ENCODE data around the gene BBX.

Gene BBX

GRCh38 chr3:107627962-107628542 lies 105.3 kb downstream of the BBX start:
- Histone ChIP-seq H3K9me3 (ENCODE audit: control insufficient read depth, insufficient read depth, low read length) (no peaks in the 10 kb centered on the region), H3K36me3 (ENCODE audit: control insufficient read depth, insufficient read depth, low read length) (no peaks in the 10 kb centered on the region), H3K27me3 (ENCODE audit: control insufficient read depth, insufficient read depth, low read length) (no peaks in the 10 kb centered on the region), H3K27ac (ENCODE audit: low read length) (no peak overlapping the region), H3K4me3 (ENCODE audit: low read length) (no peak overlapping the region), H3K4me1 (ENCODE audit: control insufficient read depth, insufficient read depth, low read length) (peaks cover 2% of the 10 kb centered on the region; the same call in 1 of the 2 replicates)
- DNase-seq (ENCODE audit: low read depth, low spot score) = no peak

GRCh38 chr3:107629566-107629965 lies 106.8 kb downstream of the BBX start:
- no peaks in the 10 kb centered on the region for H3K27me3 ChIP-seq (ENCODE audit: control insufficient read depth, insufficient read depth, low read length)
- no peaks in the 10 kb centered on the region for H3K9me3 ChIP-seq (ENCODE audit: control insufficient read depth, insufficient read depth, low read length)
- H3K36me3 ChIP-seq (ENCODE audit: control insufficient read depth, insufficient read depth, low read length) = no peaks in the 10 kb centered on the region
- no peak overlapping the region for H3K4me3 ChIP-seq (ENCODE audit: low read length)
- no peak overlapping the region for H3K27ac ChIP-seq (ENCODE audit: low read length)
- WGBS (ENCODE audit: insufficient coverage, insufficient read length) = no CpG with 5 or more reads among the region's 4 CpGs
- peaks cover 2% of the 10 kb centered on the region; the same call in 1 of the 2 replicates for H3K4me1 ChIP-seq (ENCODE audit: control insufficient read depth, insufficient read depth, low read length)
- no peak for DNase-seq (ENCODE audit: low read depth, low spot score)

GRCh38 chr3:107630779-107631178 lies 108.0 kb downstream of the BBX start:
- H3K36me3 ChIP-seq (ENCODE audit: control insufficient read depth, insufficient read depth, low read length) = no peaks in the 10 kb centered on the region

GRCh38 chr3:107632576-107632975 lies 109.8 kb downstream of the BBX start:
- Histone ChIP-seq H3K9me3 (ENCODE audit: control insufficient read depth, insufficient read depth, low read length) (no peaks in the 10 kb centered on the region), H3K27me3 (ENCODE audit: control insufficient read depth, insufficient read depth, low read length) (no peaks in the 10 kb centered on the region), H3K4me1 (ENCODE audit: control insufficient read depth, insufficient read depth, low read length) (peaks cover 2% of the 10 kb centered on the region; the same call in 1 of the 2 replicates), H3K4me3 (ENCODE audit: low read length) (no peak overlapping the region), H3K36me3 (ENCODE audit: control insufficient read depth, insufficient read depth, low read length) (no peaks in the 10 kb centered on the region), H3K27ac (ENCODE audit: low read length) (no peak overlapping the region)
- no CpG with 5 or more reads among the region's 2 CpGs for WGBS (ENCODE audit: insufficient coverage, insufficient read length)
- DNase-seq (ENCODE audit: low read depth, low spot score) = no peak

More at GRCh38 chr3:107630779-107631178, 108.0 kb downstream of the BBX start:
- Histone ChIP-seq H3K4me1 (ENCODE audit: control insufficient read depth, insufficient read depth, low read length) (peaks cover 2% of the 10 kb centered on the region; the same call in 1 of the 2 replicates), H3K9me3 (ENCODE audit: control insufficient read depth, insufficient read depth, low read length) (no peaks in the 10 kb centered on the region), H3K4me3 (ENCODE audit: low read length) (no peak overlapping the region), H3K27me3 (ENCODE audit: control insufficient read depth, insufficient read depth, low read length) (no peaks in the 10 kb centered on the region), H3K27ac (ENCODE audit: low read length) (no peak overlapping the region)
- DNase-seq (ENCODE audit: low read depth, low spot score) = no peak

GRCh38 chr3:107633327-107634098 lies 110.8 kb downstream of the BBX start:
- H3K4me1 ChIP-seq (ENCODE audit: control insufficient read depth, insufficient read depth, low read length) = peaks cover 2% of the 10 kb centered on the region; the same call in 1 of the 2 replicates
- no peaks in the 10 kb centered on the region for H3K36me3 ChIP-seq (ENCODE audit: control insufficient read depth, insufficient read depth, low read length)
- H3K4me3 ChIP-seq (ENCODE audit: low read length) = no peak overlapping the region
- H3K9me3 ChIP-seq (ENCODE audit: control insufficient read depth, insufficient read depth, low read length) = no peaks in the 10 kb centered on the region
- H3K27ac ChIP-seq (ENCODE audit: low read length) = no peak overlapping the region
- no peak for DNase-seq (ENCODE audit: low read depth, low spot score)
- WGBS (ENCODE audit: insufficient coverage, insufficient read length) = no CpG with 5 or more reads among the region's 3 CpGs
- no peaks in the 10 kb centered on the region for H3K27me3 ChIP-seq (ENCODE audit: control insufficient read depth, insufficient read depth, low read length)

- Histone ChIP-seq H3K4me1 (ENCODE audit: control insufficient read depth, insufficient read depth, low read length) (peaks cover 2% of the 10 kb centered on the region; the same call in 1 of the 2 replicates), H3K36me3 (ENCODE audit: control insufficient read depth, insufficient read depth, low read length) (no peaks in the 10 kb centered on the region), H3K9me3 (ENCODE audit: control insufficient read depth, insufficient read depth, low read length) (no peaks in the 10 kb centered on the region), H3K27me3 (ENCODE audit: control insufficient read depth, insufficient read depth, low read length) (no peaks in the 10 kb centered on the region), H3K27ac (ENCODE audit: low read length) (no peak overlapping the region), H3K4me3 (ENCODE audit: low read length) (no peak overlapping the region)
- WGBS (ENCODE audit: insufficient coverage, insufficient read length) = no CpG with 5 or more reads among the region's 3 CpGs
- DNase-seq (ENCODE audit: low read depth, low spot score) = no peak
Observed at GRCh38 chr3:107634099-107634489, 111.3 kb downstream of the BBX start.

- Histone ChIP-seq H3K4me1 (ENCODE audit: control insufficient read depth, insufficient read depth, low read length) (no peaks in the 10 kb centered on the region), H3K4me3 (ENCODE audit: low read length) (no peak overlapping the region), H3K27ac (ENCODE audit: low read length) (no peak overlapping the region), H3K27me3 (ENCODE audit: control insufficient read depth, insufficient read depth, low read length) (no peaks in the 10 kb centered on the region), H3K36me3 (ENCODE audit: control insufficient read depth, insufficient read depth, low read length) (no peaks in the 10 kb centered on the region), H3K9me3 (ENCODE audit: control insufficient read depth, insufficient read depth, low read length) (no peaks in the 10 kb centered on the region)
- no peak for DNase-seq (ENCODE audit: low read depth, low spot score)
- WGBS (ENCODE audit: insufficient coverage, insufficient read length) = no CpG with 5 or more reads among the region's 5 CpGs
Observed at GRCh38 chr3:107637416-107638183, 114.8 kb downstream of the BBX start.

GRCh38 chr3:107641572-107642307 lies 119.0 kb downstream of the BBX start:
- Histone ChIP-seq H3K9me3 (ENCODE audit: control insufficient read depth, insufficient read depth, low read length) (no peaks in the 10 kb centered on the region), H3K27ac (ENCODE audit: low read length) (no peak overlapping the region), H3K4me1 (ENCODE audit: control insufficient read depth, insufficient read depth, low read length) (peaks cover 4% of the 10 kb centered on the region), H3K36me3 (ENCODE audit: control insufficient read depth, insufficient read depth, low read length) (no peaks in the 10 kb centered on the region), H3K4me3 (ENCODE audit: low read length) (no peak overlapping the region), H3K27me3 (ENCODE audit: control insufficient read depth, insufficient read depth, low read length) (no peaks in the 10 kb centered on the region)
- WGBS (ENCODE audit: insufficient coverage, insufficient read length) = no CpG with 5 or more reads among the region's 2 CpGs
- no peak for DNase-seq (ENCODE audit: low read depth, low spot score)

GRCh38 chr3:107643038-107643883 lies 120.5 kb downstream of the BBX start:
- H3K9me3 ChIP-seq (ENCODE audit: control insufficient read depth, insufficient read depth, low read length) = no peaks in the 10 kb centered on the region
- DNase-seq (ENCODE audit: low read depth, low spot score) = no peak
- H3K36me3 ChIP-seq (ENCODE audit: control insufficient read depth, insufficient read depth, low read length) = no peaks in the 10 kb centered on the region
- no peak overlapping the region for H3K4me3 ChIP-seq (ENCODE audit: low read length)
- WGBS (ENCODE audit: insufficient coverage, insufficient read length) = no CpG with 5 or more reads among the region's 6 CpGs
- no peak overlapping the region for H3K27ac ChIP-seq (ENCODE audit: low read length)
- H3K4me1 ChIP-seq (ENCODE audit: control insufficient read depth, insufficient read depth, low read length) = peaks cover 4% of the 10 kb centered on the region
- H3K27me3 ChIP-seq (ENCODE audit: control insufficient read depth, insufficient read depth, low read length) = no peaks in the 10 kb centered on the region

Data from iPS DF 6.9 (cell line).